ENCODE measurements around the gene SETDB1.

The SETDB1 gene

GRCh38 chr1:150976401-150976821, 50.2 kb downstream of the SETDB1 start:
- no peak for DNase-seq

- DNase-seq = peak; percentile 46 to 71
Measured at GRCh38 chr1:150976879-150977694, 50.9 kb downstream of the SETDB1 start.

GRCh38 chr1:150979092-150980056, 53.2 kb downstream of the SETDB1 start:
- peak; percentile 79 to 80 for DNase-seq

GRCh38 chr1:150981177-150981804, 55.1 kb downstream of the SETDB1 start:
- DNase-seq = no peak

GRCh38 chr1:150981805-150982712, 55.9 kb downstream of the SETDB1 start, which contains the start of gene ANXA9:
TSS of gene ANXA9 (plus strand) at chr1:150982292. CDS start at chr1:150983106, 814 bp downstream.
- no peak for DNase-seq

- no peak for DNase-seq
Measured at GRCh38 chr1:150985179-150985825, 59.1 kb downstream of the SETDB1 start.

- DNase-seq = no peak
Measured at GRCh38 chr1:150987924-150988323, 61.8 kb downstream of the SETDB1 start.

GRCh38 chr1:150992626-150993025, 66.5 kb downstream of the SETDB1 start:
- DNase-seq = no peak

GRCh38 chr1:150994248-150994647, 68.1 kb downstream of the SETDB1 start:
- DNase-seq = no peak

- DNase-seq = no peak
Measured at GRCh38 chr1:150995460-150995859, 69.3 kb downstream of the SETDB1 start.

- DNase-seq = peak in 1 of 2 donors; percentile 22
Measured at GRCh38 chr1:150995896-150996295, 69.7 kb downstream of the SETDB1 start.

GRCh38 chr1:150997126-150997872, 71.1 kb downstream of the SETDB1 start:
- no peak for DNase-seq

- no peak for DNase-seq
Measured at GRCh38 chr1:150997949-150998348, 71.8 kb downstream of the SETDB1 start.

GRCh38 chr1:150999051-150999674, 73.0 kb downstream of the SETDB1 start:
- DNase-seq = peak in 1 of 2 donors; percentile 73

GRCh38 chr1:150999926-151000325, 73.8 kb downstream of the SETDB1 start:
- no peak for DNase-seq

- DNase-seq = no peak
Measured at GRCh38 chr1:151000408-151000807, 74.2 kb downstream of the SETDB1 start.

GRCh38 chr1:151001602-151002001, 75.4 kb downstream of the SETDB1 start:
- no peak for DNase-seq

GRCh38 chr1:151002051-151002450, 75.9 kb downstream of the SETDB1 start:
- no peak for DNase-seq

GRCh38 chr1:151002611-151003010, 76.4 kb downstream of the SETDB1 start:
- no peak for DNase-seq

GRCh38 chr1:151003180-151003579, 77.0 kb downstream of the SETDB1 start:
- no peak for DNase-seq

Measured in hippocampal formation (tissue), 2 donors.